SU-DHL-6 (cell line): ENCODE results near the gene RTN4R.

Source experiments
- EZH2phosphoT487 ChIP-seq: fragments of 200-600 bp; sonication (generic), shearing (Covaris generic); conservative IDR thresholded peaks from 2 replicates; pipeline ENCODE4 v1.6.1; 2018; ENCODE audit warnings: mild to moderate bottlenecking, antibody characterized with exemption, low read length, moderate library complexity, mixed read lengths
- TF ChIP-seq, protein P1 (sequence below): fragments of 200-600 bp; sonication (generic); IDR thresholded peaks from one replicate; pipeline ENCODE4 v1.5.1; 2017; ENCODE audit warnings: antibody characterized with exemption, mild to moderate bottlenecking, low read length, moderate library complexity; ENCODE audit not compliant: insufficient read depth, poor library complexity, severe bottlenecking

DNA sequence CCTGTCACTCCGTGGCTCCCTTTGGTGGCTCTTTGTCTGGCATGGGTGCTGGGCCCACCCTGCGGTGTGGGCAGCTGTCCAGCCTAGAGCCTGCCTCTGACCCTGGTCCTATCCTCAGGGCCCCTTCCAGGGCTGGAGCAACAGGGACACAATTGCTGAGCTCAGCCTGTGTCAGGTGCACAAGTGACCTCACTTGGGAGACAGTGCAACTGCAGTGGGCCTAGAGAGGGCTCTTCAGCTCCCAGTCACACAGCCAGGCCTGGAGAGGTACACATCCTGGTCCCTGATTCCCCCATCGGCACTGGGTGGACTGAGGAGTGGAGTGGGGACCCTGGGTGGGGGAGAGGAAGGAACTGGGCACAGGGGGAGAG is 43.9 kb downstream of the RTN4R start:
- TF ChIP-seq, protein P1, sequence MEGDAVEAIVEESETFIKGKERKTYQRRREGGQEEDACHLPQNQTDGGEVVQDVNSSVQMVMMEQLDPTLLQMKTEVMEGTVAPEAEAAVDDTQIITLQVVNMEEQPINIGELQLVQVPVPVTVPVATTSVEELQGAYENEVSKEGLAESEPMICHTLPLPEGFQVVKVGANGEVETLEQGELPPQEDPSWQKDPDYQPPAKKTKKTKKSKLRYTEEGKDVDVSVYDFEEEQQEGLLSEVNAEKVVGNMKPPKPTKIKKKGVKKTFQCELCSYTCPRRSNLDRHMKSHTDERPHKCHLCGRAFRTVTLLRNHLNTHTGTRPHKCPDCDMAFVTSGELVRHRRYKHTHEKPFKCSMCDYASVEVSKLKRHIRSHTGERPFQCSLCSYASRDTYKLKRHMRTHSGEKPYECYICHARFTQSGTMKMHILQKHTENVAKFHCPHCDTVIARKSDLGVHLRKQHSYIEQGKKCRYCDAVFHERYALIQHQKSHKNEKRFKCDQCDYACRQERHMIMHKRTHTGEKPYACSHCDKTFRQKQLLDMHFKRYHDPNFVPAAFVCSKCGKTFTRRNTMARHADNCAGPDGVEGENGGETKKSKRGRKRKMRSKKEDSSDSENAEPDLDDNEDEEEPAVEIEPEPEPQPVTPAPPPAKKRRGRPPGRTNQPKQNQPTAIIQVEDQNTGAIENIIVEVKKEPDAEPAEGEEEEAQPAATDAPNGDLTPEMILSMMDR, result no peak
- no peak for TF ChIP-seq EZH2phosphoT487
